Activated gamma-delta T cell treated with anti-CD3 and anti-CD28 coated beads, Interleukin-2, amount 50 U/mL, for 16 hours (primary cell): ENCODE data around the gene COL16A1.
"Not testable (repeated sequence)": the region's sequence is repeated elsewhere in the genome, so short reads cannot be mapped to it uniquely, and the experiment has no call there.

Experiments
- DNase-seq: peaks from one replicate; pipeline ENCODE4 v3.0.0-alpha.2; 2020; ENCODE audit warnings: low read depth

The COL16A1 gene

GRCh38 chr1:31732751-31733289, 29.0 kb upstream of the COL16A1 start:
- no peak for DNase-seq

- no peak for DNase-seq
Observed at GRCh38 chr1:31732343-31732742, 28.5 kb upstream of the COL16A1 start.

- DNase-seq, result no peak
Observed at GRCh38 chr1:31731049-31731565, 27.3 kb upstream of the COL16A1 start.

GRCh38 chr1:31730336-31731048, 26.7 kb upstream of the COL16A1 start:
- DNase-seq, result no peak

- no peak for DNase-seq
Observed at GRCh38 chr1:31727849-31728248, 24.0 kb upstream of the COL16A1 start.

- DNase-seq, result no peak
Observed at GRCh38 chr1:31727195-31727594, 23.4 kb upstream of the COL16A1 start.

- DNase-seq, result no peak
Observed at GRCh38 chr1:31726715-31727114, 22.9 kb upstream of the COL16A1 start.

GRCh38 chr1:31725777-31726535, 22.1 kb upstream of the COL16A1 start:
- no peak for DNase-seq

GRCh38 chr1:31725134-31725533, 21.3 kb upstream of the COL16A1 start:
- no peak for DNase-seq

- no peak for DNase-seq
Observed at GRCh38 chr1:31723828-31724359, 20.1 kb upstream of the COL16A1 start.

GRCh38 chr1:31718327-31718897, 14.6 kb upstream of the COL16A1 start:
- no peak for DNase-seq

- DNase-seq, result no peak
Observed at GRCh38 chr1:31717341-31717740, 13.5 kb upstream of the COL16A1 start.

GRCh38 chr1:31715873-31716220, 12.0 kb upstream of the COL16A1 start:
- no peak for DNase-seq

GRCh38 chr1:31715087-31715872, 11.5 kb upstream of the COL16A1 start:
- no peak for DNase-seq

GRCh38 chr1:31714442-31715086, 10.7 kb upstream of the COL16A1 start:
- no peak for DNase-seq

GRCh38 chr1:31712630-31713029, 8.8 kb upstream of the COL16A1 start:
- DNase-seq, result no peak

- no peak for DNase-seq
Observed at GRCh38 chr1:31712068-31712467, 8.3 kb upstream of the COL16A1 start.

- DNase-seq, result no peak
Observed at GRCh38 chr1:31708324-31708723, 4.5 kb upstream of the COL16A1 start.

GRCh38 chr1:31707711-31708110, 3.9 kb upstream of the COL16A1 start:
- DNase-seq, result no peak

GRCh38 chr1:31707059-31707600, 3.3 kb upstream of the COL16A1 start:
- DNase-seq, result not testable (repeated sequence)
